RCC 7860 (cell line): ENCODE measurements around the gene PIGM.

ENCODE experiments used
- DNase-seq: peaks from one replicate; pipeline ENCODE4 v3.0.0-alpha.2; 2015; ENCODE audit warnings: low spot score
- FAIRE-seq: peaks from 2 replicates; lab custom pipeline; 2012; peaks lifted over from hg19 to GRCh38; lab: Jason Lieb, UNC

The PIGM gene

DNA sequence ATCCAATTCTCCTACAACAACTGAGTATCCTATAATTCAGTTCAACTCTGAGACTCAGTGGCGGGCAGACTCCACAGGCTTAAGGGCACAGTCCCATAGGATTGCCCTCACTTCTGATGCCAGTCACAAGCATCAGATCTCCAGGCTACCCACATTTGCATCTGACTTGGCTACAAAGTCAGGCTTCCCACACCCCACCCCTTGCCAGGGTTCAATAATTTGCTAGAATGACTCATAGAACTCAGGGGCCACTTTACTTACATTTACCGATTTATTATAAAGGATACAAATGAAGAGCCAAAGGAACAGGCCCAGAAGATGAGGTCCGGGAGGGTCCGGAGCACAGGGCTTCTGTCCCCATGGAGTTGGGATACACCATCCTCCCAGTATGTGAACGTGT lies 41.8 kb downstream of the PIGM start:
- no peak for FAIRE-seq

DNA sequence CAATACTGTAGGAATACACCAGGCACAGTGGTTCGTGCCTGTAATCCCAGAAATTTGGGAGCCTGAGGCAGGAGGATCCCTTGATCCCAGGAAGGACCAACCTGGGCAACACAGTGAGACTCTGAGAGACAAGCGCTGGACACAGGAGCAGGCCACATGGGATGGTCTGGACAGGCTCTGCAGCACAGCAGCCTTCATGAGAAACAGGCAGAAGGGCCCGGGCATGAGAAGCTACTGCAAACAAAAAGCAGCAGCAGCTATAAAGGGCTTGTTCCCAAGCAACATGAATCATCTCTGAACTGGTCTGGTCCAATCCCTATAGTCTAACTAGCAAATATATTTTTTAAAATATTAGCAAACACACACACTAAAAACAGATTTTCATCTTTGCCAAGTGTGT lies 42.2 kb downstream of the PIGM start:
- DNase-seq (no peak), FAIRE-seq (no peak)

More for the DNA sequence above, 41.8 kb downstream of the PIGM start:
- no peak for DNase-seq

DNA sequence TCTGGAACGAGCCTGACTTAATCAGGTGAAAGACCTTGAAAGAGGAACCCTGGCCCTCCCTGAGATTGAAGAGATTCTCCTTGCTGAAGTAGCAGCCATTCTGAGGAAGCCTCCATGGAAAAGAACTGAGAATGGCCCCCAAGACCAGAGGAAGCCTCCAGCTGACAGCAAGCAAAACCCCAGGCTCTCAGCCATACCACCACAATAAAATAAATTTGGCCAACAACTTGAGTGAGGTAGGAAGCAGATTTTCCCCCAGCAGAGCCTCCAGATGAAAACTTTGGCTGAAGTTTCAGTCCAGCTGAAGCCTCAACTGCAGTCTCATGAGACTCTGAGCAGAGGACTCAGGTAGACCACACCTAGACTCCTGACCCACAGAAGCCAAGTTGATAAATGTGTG lies 43.8 kb downstream of the PIGM start:
- DNase-seq (no peak), FAIRE-seq (no peak)

DNA sequence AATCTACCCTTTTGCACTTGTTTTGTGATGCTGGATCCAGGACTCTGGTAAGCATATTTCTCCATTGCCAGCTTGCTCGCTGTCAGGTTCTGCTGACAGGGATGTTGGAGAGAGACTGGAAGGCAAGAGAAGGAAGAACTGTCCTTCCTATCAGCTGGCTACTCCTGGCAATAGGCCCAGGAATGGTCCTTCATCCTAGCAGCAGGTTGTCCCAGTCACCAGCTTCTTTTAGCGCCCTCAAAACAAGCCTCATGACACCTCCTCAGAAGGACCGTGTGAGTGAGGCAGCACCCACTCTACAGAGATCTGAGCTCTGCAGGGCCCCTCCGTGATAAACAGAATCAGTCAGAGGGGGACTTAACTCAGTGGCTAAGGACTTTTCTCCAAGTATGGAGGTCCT lies 44.6 kb downstream of the PIGM start:
- FAIRE-seq (no peak), DNase-seq (no peak)

DNA sequence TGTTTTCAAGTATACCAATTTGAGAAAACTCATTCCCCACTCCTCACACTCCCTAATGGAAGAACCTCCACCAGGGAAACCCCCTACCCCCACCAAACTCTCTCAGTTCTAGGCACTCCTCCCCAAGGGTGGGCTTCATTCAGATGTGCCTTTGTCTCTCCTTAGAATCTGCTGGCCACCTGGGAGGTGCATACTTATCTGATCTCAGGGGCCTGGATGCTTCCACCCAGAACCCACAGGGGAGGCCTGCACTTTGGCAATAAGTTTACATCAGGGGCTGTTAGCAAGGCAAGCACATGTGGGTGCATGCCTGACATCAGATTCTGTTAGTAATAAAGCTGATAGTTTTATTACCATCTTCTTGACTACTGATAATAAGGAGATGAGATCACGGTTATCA lies 45.3 kb downstream of the PIGM start:
- DNase-seq (no peak), FAIRE-seq (no peak)

DNA sequence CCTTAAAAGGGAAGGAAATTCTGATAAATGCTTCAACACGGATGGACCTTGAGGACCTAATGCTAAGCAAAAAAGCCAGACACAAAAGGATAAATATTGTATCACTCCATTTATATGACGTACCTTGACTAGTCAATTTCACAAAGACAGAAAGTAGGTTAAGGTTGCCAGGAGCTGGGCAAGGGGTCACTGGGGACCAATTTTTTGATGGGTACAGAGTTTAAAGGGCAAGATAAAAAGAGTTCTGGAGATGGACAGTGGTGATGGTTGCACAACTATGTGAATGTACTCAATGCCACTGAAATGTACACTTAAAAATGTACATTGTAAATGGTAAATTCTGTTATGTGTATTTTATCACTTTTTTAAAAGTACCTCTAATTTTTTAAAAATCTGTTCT lies 45.7 kb downstream of the PIGM start:
- DNase-seq (no peak), FAIRE-seq (no peak)

DNA sequence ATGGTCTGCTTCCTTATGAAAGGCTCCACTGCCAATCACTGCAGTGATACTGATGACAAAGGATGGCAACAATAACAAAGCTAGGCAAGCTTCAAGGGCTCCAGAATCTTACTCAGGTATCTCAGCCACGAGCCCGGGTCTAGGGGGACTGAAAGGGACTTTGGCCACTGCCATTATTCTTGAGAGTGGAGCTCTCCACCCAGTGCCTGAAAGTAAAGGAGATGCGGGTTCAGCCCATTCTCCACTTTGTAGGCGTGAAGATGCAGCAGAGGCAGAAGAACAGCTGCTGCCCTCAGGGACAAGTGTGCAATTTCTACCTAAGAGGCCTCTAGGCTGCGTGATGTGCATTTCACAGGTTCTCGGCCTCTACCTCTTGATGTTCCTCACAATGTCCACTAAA lies 46.3 kb downstream of the PIGM start:
- DNase-seq (no peak), FAIRE-seq (no peak)

DNA sequence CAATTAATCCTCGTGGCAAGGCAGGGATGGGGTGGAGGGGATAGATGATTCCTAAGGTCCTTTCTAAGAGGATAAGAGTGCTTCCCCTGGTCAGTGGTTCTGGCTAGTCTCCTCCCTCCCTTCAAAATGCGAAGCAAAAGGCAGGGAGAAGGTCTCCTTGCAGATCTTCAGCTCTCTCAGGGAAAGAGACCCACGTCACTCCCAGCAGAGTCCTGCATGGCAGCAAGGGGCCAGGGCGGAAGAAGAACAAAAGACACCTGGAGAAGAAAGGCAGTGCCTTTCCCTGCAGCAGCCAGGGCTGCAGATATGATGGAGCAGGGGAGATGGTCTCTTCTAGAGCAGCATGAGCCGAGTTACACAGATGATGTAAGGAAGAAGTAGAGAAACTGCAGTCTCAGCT lies 48.1 kb downstream of the PIGM start:
- FAIRE-seq: no peak
- no peak for DNase-seq

DNA sequence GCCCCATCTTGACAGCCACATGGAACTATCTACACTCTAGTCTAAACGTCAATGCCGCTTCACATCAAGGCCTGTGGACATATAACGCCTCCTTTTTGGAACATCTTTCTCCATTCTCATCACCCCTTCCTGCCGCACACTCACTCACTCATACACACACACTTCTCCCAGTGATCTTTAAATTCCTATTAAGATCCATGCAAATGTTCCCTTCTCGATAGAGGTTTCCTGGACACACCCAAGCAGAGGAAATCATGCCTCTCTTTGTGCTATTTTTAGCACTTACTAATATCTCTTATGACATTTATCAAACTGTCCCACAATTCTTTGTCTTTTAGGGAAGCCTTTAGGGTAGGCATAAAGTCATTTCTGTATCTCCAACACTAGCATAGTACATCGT lies 49.5 kb downstream of the PIGM start:
- FAIRE-seq (no peak), DNase-seq (no peak)

DNA sequence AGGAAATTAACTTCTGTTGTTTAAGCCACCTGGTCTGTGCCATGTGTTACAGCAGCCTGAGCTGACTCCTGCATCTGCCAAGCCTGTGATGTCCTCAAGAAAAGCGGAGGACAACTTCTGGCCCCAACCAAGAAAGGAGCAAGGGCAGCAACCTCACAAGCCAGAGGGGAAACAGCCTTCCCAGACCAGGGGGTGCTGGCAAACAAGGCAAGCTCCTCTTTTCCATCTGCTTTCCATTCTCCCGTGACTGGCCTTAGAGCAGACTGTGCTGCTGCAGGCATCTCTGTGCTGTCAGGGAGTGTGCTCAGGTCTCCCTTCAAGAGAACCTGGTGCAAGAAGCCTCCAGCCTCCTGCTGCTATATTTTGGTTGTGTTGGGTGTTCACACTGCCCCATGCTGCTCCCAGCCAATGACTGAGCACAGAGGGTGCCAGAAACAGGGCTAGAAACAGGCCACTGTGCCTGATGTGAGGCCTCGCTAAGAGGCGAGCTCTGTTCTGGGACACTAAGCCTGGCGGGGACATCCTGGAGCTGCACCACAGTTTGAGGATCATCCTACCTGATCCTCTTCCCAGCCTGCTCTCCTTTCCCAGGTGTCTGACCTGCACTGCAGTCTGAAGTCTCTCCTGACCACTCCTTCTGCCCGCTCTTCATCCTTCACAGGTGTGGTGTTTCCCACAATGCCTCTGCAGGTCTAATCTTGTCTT lies 50.3 kb downstream of the PIGM start:
- no peak for FAIRE-seq

DNA sequence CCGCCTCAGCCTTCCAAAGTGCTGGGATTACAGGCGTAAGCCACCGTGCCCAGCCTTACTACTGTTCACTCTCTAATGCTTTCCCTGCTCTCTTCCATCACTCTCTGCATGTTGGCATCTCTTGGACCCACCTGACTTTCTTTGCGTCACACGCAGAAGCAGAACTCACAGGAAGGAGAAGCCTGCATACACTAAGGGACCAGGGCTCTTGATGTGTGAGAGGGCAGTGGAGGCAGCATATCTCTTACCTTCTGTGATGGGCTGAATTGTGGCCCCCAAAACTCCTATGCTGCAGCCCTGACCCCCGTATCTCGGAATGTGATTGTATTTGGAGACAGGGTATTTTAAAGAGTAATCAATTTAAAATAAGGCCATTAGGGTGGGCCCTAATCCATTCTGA lies 51.0 kb downstream of the PIGM start:
- FAIRE-seq: no peak
- no peak for DNase-seq

More for the DNA sequence above, 50.3 kb downstream of the PIGM start:
- DNase-seq: no peak

DNA sequence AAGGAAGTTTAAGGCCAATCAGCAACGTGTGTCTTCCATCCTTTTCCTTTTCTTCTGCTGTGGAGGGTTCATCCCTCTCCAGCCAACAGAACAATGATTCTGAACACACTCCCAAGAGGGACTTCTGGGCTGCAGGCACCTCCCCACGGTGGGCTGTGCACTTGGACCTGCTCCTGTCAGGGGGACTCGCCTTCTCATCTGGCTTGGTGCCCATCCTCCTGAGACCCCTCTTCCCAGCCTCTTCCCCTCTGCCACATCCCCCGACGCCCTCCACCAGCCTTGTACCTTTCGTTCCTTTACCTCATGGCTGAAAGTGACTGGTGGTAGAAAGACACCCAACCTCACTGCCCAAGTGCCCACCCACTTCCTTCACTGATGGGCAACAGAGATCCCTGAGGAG lies 51.7 kb downstream of the PIGM start:
- no peak for DNase-seq
- no peak for FAIRE-seq

DNA sequence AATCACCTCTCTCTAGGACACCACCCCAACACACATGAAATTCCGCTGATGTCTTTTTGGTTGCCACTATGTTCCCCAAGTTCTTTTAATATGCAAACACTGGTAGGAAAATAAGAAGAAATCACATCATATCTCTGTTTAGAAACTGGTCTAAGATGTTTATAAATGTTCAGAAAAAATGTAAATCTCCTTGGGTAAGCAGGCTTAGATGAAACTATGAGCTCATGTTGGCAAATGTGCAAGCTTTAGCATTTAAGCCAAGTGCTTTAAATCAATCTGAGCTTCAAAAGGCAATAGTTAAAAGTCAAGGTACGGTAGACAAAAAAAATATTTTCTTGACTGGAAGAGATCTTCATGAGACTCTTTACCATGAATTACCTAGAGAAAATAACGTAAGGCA lies 52.5 kb downstream of the PIGM start:
- no peak for DNase-seq
- FAIRE-seq: no peak

DNA sequence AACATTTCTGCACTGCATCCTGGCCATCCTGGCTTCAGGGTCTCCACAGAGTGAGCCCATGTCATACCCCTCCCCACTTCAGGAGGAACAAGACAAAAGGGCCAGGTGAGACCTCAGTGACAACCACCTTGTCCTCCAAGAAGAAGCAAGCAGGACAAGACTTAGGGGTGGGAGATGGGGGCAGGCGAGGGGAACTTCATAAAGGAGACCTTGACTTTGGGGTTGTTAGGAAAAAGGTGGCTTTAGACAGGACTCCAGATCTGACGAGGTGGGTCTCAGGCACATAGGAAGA lies 53.7 kb downstream of the PIGM start:
- DNase-seq: no peak
- FAIRE-seq: no peak

DNA sequence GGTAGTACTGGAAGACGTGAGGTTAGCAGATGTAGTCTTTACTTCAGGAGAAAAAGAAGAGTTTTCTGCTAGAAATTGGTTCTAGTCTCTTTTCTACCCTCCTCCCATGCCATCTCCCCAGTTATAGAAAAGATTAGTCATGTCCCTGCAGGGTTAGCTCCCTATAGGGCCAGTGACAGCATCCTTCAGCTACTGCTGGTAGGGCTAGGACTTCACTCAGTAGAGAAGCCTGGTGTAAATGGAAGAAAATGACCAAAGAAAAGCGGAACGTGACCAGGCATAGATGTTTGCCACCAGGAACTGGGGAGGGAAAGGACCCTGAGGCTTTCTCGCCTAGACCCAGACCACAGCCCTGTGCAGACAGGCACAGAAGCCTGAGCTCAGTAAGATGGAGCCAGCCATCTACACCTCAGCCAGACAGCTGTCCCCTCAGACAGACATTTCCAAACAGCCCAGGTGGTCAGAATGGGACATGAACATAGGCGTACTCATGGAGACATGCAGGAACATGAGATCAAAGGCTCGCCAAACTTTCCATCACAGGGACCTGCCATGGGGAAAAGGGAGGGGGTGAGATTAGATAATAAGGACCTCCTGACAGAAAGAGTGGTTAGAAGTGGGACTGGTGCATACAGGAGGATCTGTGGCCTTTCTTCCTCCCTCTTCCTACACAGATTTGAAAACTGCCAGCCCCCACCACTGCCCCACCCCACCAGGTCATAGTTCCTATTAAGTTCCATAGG lies 54.3 kb downstream of the PIGM start:
- DNase-seq (no peak), FAIRE-seq (no peak)
